Measurements from ENCODE around the gene CLDND2. TPM values are rescaled to one million over a fixed set of nuclear protein-coding genes. Genes with fewer than 3 reads are reported as not detected.

The CLDND2 gene
- total RNA-seq, 1 donor from 2014 or later = not detected

- DNase-seq = no peak
Measured at GRCh38 chr19:51330366-51330765, 38.4 kb downstream of the CLDND2 start.

- DNase-seq = no peak
Measured at GRCh38 chr19:51329411-51329810, 39.4 kb downstream of the CLDND2 start.

- no peak for DNase-seq
Measured at GRCh38 chr19:51327066-51328001, 41.5 kb downstream of the CLDND2 start.

- DNase-seq = no peak
Measured at GRCh38 chr19:51326216-51327065, 42.4 kb downstream of the CLDND2 start.

GRCh38 chr19:51325161-51325976 lies 43.4 kb downstream of the CLDND2 start:
- no peak for DNase-seq

- DNase-seq = no peak
Measured at GRCh38 chr19:51324167-51324481, 44.7 kb downstream of the CLDND2 start.

GRCh38 chr19:51323481-51324166 lies 45.2 kb downstream of the CLDND2 start:
- no peak for DNase-seq

GRCh38 chr19:51321799-51322198 lies 47.0 kb downstream of the CLDND2 start:
- no peak for DNase-seq

- DNase-seq = no peak
Measured at GRCh38 chr19:51320280-51320657, 48.5 kb downstream of the CLDND2 start.

- DNase-seq = no peak
Measured at GRCh38 chr19:51319649-51320279, 49.0 kb downstream of the CLDND2 start.

GRCh38 chr19:51318687-51319648 lies 49.8 kb downstream of the CLDND2 start:
- DNase-seq = no peak

- DNase-seq = no peak
Measured at GRCh38 chr19:51317968-51318367, 50.8 kb downstream of the CLDND2 start.

- DNase-seq = no peak
Measured at GRCh38 chr19:51317376-51317775, 51.4 kb downstream of the CLDND2 start.

Other genes with a start within 250 kb of the CLDND2 start
- gene SIGLEC9, start 244.1 kb downstream of the CLDND2 start, total RNA-seq = 0.78 TPM
- 0.16 TPM for gene SIGLEC7, start 226.7 kb downstream of the CLDND2 start, total RNA-seq
- 0.16 TPM for gene CD33, start 143.9 kb downstream of the CLDND2 start, total RNA-seq
- not detected for gene SIGLECL1, start 117.9 kb downstream of the CLDND2 start, total RNA-seq
- gene IGLON5, start 57.4 kb downstream of the CLDND2 start, total RNA-seq = 3.0 TPM
- 0.62 TPM for gene VSIG10L, start 26.9 kb downstream of the CLDND2 start, total RNA-seq
- 49.8 TPM for gene ETFB, start 2.6 kb downstream of the CLDND2 start, total RNA-seq
- gene NKG7, start 3.7 kb upstream of the CLDND2 start, total RNA-seq = not detected
- gene LIM2, start 19.0 kb upstream of the CLDND2 start, total RNA-seq = not detected
- gene C19orf84, start 21.6 kb upstream of the CLDND2 start, total RNA-seq = not detected
- 1.6 TPM for gene SIGLEC10, start 48.6 kb upstream of the CLDND2 start, total RNA-seq
- 2.0 TPM for gene SIGLEC8, start 89.5 kb upstream of the CLDND2 start, total RNA-seq
- gene CEACAM18, start 109.5 kb upstream of the CLDND2 start, total RNA-seq = not detected
- gene SIGLEC12, start 132.8 kb upstream of the CLDND2 start, total RNA-seq = not detected
- gene SIGLEC6, start 162.7 kb upstream of the CLDND2 start, total RNA-seq = not detected
- 8.7 TPM for gene ZNF175, start 202.3 kb upstream of the CLDND2 start, total RNA-seq

Data from occipital lobe (tissue), 2 donors.